IMR-90 (cell line): ENCODE data around the gene C3orf18. TPM values are rescaled to one million over a fixed set of nuclear protein-coding genes. Genes with fewer than 3 reads are reported as not detected.

ENCODE experiments used
- ATAC-seq: fragments of 200-7000 bp; cut with Tn5 transposase; 2 replicates; pipeline ENCODE4 v1.9.1; 2020; ENCODE audit warnings: low read depth, mild to moderate bottlenecking, moderate library complexity
- BruUV-seq: library from RNA; stranded (reverse); fragments of 400-500 nt; replicated peaks from 2 replicates; lab custom pipeline; 2021; lab: Mats Ljungman, UMichigan
- CTCF ChIA-PET: fragments of 300-600 bp; formaldehyde crosslinking; extraction: SDS; loops from one replicate; lab custom pipeline; 2021; ENCODE audit warnings: antibody characterized with exemption; lab: Yijun Ruan, JAX
- POLR2A ChIA-PET: fragments of 300-600 bp; sonication (Branson Sonifier 250); formaldehyde crosslinking; loops from one replicate; lab custom pipeline; 2022; ENCODE audit warnings: antibody characterized with exemption; ENCODE audit not compliant: unreplicated experiment; lab: Charles Lee
- DNase-seq: peaks from one replicate; pipeline ENCODE4 v3.0.0; 2013
- H2AFZ ChIP-seq: replicated peaks from 2 replicates; pipeline ENCODE3; 2013; ENCODE audit warnings: low read length, mild to moderate bottlenecking; ENCODE audit not compliant: poor library complexity
- H2AK5ac ChIP-seq: 2 replicates; pipeline ENCODE4 v1.6.1; 2013; ENCODE audit warnings: low read depth, low read length, inconsistent platforms
- H2AK9ac ChIP-seq: replicated peaks from 2 replicates; pipeline ENCODE3; 2013; ENCODE audit warnings: mild to moderate bottlenecking, low read depth, low read length, moderate library complexity; ENCODE audit not compliant: poor library complexity
- H2BK120ac ChIP-seq: 2 replicates; pipeline ENCODE4 v1.6.1; 2013; ENCODE audit warnings: low read depth, low read length, inconsistent platforms
- H2BK15ac ChIP-seq: 3 replicates; pipeline ENCODE4 v1.6.1; 2013; ENCODE audit warnings: low read depth, low read length, inconsistent platforms
- H2BK20ac ChIP-seq: 2 replicates; pipeline ENCODE4 v1.6.1; 2013; ENCODE audit warnings: low read depth, mild to moderate bottlenecking, inconsistent platforms, low read length, moderate library complexity
- H2BK5ac ChIP-seq: 2 replicates; pipeline ENCODE4 v1.6.1; 2013; ENCODE audit warnings: mild to moderate bottlenecking, low read depth, low read length, inconsistent platforms; ENCODE audit not compliant: poor library complexity, severe bottlenecking
- H3K14ac ChIP-seq: replicated peaks from 2 replicates; pipeline ENCODE4 v1.6.1; 2013; ENCODE audit warnings: low read depth, low read length, inconsistent platforms
- H3K18ac ChIP-seq: 2 replicates; pipeline ENCODE4 v1.6.1; 2013; ENCODE audit warnings: low read depth, low read length, control low read depth
- H3K23ac ChIP-seq: 2 replicates; pipeline ENCODE4 v1.6.1; 2013; ENCODE audit warnings: low read depth, low read length, inconsistent platforms
- H3K27ac ChIP-seq: 2 replicates; pipeline ENCODE4 v1.5.1; 2013; ENCODE audit warnings: mild to moderate bottlenecking, control low read depth, low read length; ENCODE audit not compliant: insufficient read depth
- H3K27me3 ChIP-seq: 2 replicates; pipeline ENCODE4 v1.6.1; 2013; ENCODE audit warnings: low read length; ENCODE audit not compliant: control insufficient read depth, insufficient read depth
- H3K36me3 ChIP-seq: 2 replicates; pipeline ENCODE4 v1.6.1; 2013; ENCODE audit warnings: low read length, mixed read lengths; ENCODE audit not compliant: control insufficient read depth, insufficient read depth
- H3K4ac ChIP-seq: 2 replicates; pipeline ENCODE4 v1.6.1; 2013; ENCODE audit warnings: low read depth, low read length, inconsistent platforms
- H3K4me1 ChIP-seq: 2 replicates; pipeline ENCODE4 v1.6.1; 2013; ENCODE audit warnings: low read length, mixed read lengths; ENCODE audit not compliant: control insufficient read depth, insufficient read depth
- H3K4me2 ChIP-seq: 2 replicates; pipeline ENCODE4 v1.6.1; 2013; ENCODE audit warnings: low read depth, mild to moderate bottlenecking, control low read depth, low read length, moderate library complexity
- H3K4me3 ChIP-seq: 2 replicates; pipeline ENCODE4 v1.5.1; 2013; ENCODE audit warnings: low read depth, mild to moderate bottlenecking, control low read depth, low read length, moderate library complexity; ENCODE audit not compliant: insufficient read depth
- H3K56ac ChIP-seq: 2 replicates; pipeline ENCODE4 v1.6.1; 2013; ENCODE audit warnings: low read length, inconsistent platforms; ENCODE audit not compliant: insufficient read depth; ENCODE audit errors: extremely low read depth
- H3K79me1 ChIP-seq, 2 experiments: 2 replicates each; pipeline ENCODE4 v1.6.1; 2013; ENCODE audit warnings: low read length in 2 of 2, inconsistent platforms in 1 of 2, low read depth in 1 of 2
- H3K9ac ChIP-seq: 2 replicates; pipeline ENCODE4 v1.6.1; 2013; ENCODE audit warnings: low read depth, low read length, control low read depth
- H3K9me1 ChIP-seq: 2 replicates; pipeline ENCODE4 v1.6.1; 2013; ENCODE audit warnings: low read length, inconsistent platforms; ENCODE audit not compliant: insufficient read depth
- H3K9me3 ChIP-seq: 2 replicates; pipeline ENCODE4 v1.6.1; 2013; ENCODE audit warnings: low read length; ENCODE audit not compliant: control insufficient read depth, insufficient read depth
- H4K20me1 ChIP-seq: 2 replicates; pipeline ENCODE4 v1.6.1; 2013; ENCODE audit warnings: low read length, inconsistent platforms; ENCODE audit not compliant: insufficient read depth
- H4K5ac ChIP-seq: 2 replicates; pipeline ENCODE4 v1.6.1; 2013; ENCODE audit warnings: mild to moderate bottlenecking, low read depth, low read length, control low read depth
- H4K8ac ChIP-seq, 2 experiments: 2 replicates each; pipeline ENCODE4 v1.6.1; 2013; ENCODE audit warnings: low read depth in 2 of 2, low read length in 2 of 2, control low read depth in 1 of 2, inconsistent platforms in 1 of 2
- H4K91ac ChIP-seq: 2 replicates; pipeline ENCODE4 v1.6.1; 2013; ENCODE audit warnings: low read depth, low read length, inconsistent platforms; ENCODE audit not compliant: insufficient read depth
- CHD1 ChIP-seq: IDR thresholded peaks from 2 replicates; pipeline ENCODE4 v1.6.1; 2012; ENCODE audit warnings: low read depth, low read length, improper control_type of control experiment
- CTCF ChIP-seq: conservative IDR thresholded peaks from 2 replicates; pipeline ENCODE4 v1.5.1; 2012; ENCODE audit warnings: mild to moderate bottlenecking, low read depth, low read length, improper control_type of control experiment
- ELK1 ChIP-seq: fragments of 150-350 bp; IDR thresholded peaks from 2 replicates; pipeline ENCODE4 v1.6.1; 2016; ENCODE audit warnings: low read depth, mild to moderate bottlenecking, low read length, moderate library complexity, borderline replicate concordance
- MAFK ChIP-seq: IDR thresholded peaks from 2 replicates; pipeline ENCODE4 v1.6.1; 2012; ENCODE audit warnings: low read depth, low read length, improper control_type of control experiment
- NFE2L2 ChIP-seq: fragments of 150-350 bp; IDR thresholded peaks from 2 replicates; pipeline ENCODE4 v1.6.1; 2016; ENCODE audit warnings: low read depth, mild to moderate bottlenecking, low read length
- RAD21 ChIP-seq: IDR thresholded peaks from 2 replicates; pipeline ENCODE4 v1.6.1; 2012; ENCODE audit warnings: low read length, improper control_type of control experiment
- RCOR1 ChIP-seq: IDR thresholded peaks from 2 replicates; pipeline ENCODE4 v1.6.1; 2012; ENCODE audit warnings: mild to moderate bottlenecking, low read length, improper control_type of control experiment; ENCODE audit not compliant: insufficient replicate concordance
- RFX5 ChIP-seq: IDR thresholded peaks from 2 replicates; pipeline ENCODE4 v1.8.0; 2012; ENCODE audit warnings: low read depth, mild to moderate bottlenecking, low read length, moderate library complexity
- WGBS, 2 experiments: methylation state at CpG; one replicate each; pipeline versions ENCODE4 v1.1.5 to v1.1.7; 2013; ENCODE audit warnings: missing lambda C conversion rate in 2 of 2; ENCODE audit not compliant: insufficient read length in 1 of 2; ENCODE audit errors: extremely low coverage in 2 of 2; 5-methylcytosine and 5-hydroxymethylcytosine counted together
- dilution Hi-C: fragments of 300-500 bp; cut with HindIII; formaldehyde crosslinking; loops from one replicate; pipeline ENCODE4 v1.14.3; 2018; ENCODE audit warnings: low sequenced_read_pairs; ENCODE audit not compliant: unreplicated experiment
- in situ Hi-C: fragments of 300-500 bp; cut with MboI; formaldehyde crosslinking; loops from 3 replicates; pipeline ENCODE4 v1.14.3; 2019; ENCODE audit warnings: low sequenced_read_pairs, inconsistent platforms, mixed read lengths
- intact Hi-C: fragments of 100-400 bp; cut with micrococcal nuclease; formaldehyde crosslinking; loops from 2 replicates; pipeline ENCODE4 v1.10.0; 2022
- polyA plus RNA-seq, 3 experiments: library from polyadenylated mRNA; depleted of rRNA; stranded (reverse); fragments of >200 nt; gene quantifications; 2 replicates each; pipeline ENCODE4 v1.2.3, GENCODE V29; 2012; ENCODE audit warnings: low replicate concordance in 1 of 3
- total RNA-seq: library from RNA; depleted of rRNA; stranded (reverse); fragments of >200 nt; gene quantifications from 2 replicates; pipeline ENCODE4 v1.2.3, GENCODE V29; 2012

C3orf18 gene
- total and polyA plus RNA-seq, 2 of the 4 experiments (the other 2 are of a cell fraction) = 6.8 to 10.6 TPM

GRCh38 chr3:50604628-50605588 is 37.4 kb upstream of the C3orf18 start:
- CTCF ChIA-PET = interaction anchor here (1.5 kb wide), 1 partner anchor 11 kb away, joined by 4 read pairs; no protein-coding TSS in a partner anchor
- Histone ChIP-seq H2BK15ac (no peak overlapping the region), H3K4me3 (no peak overlapping the region), H2AFZ (no peak overlapping the region), H2BK20ac (no peak overlapping the region), H2AK5ac (no peak overlapping the region), H2BK120ac (no peak overlapping the region), H4K5ac (no peak overlapping the region), H2BK5ac (no peak overlapping the region), H2AK9ac (no peak overlapping the region), H3K4me2 (no peak overlapping the region), H4K8ac (no peak overlapping the region), H3K9me1 (peaks cover 18% of the 10 kb centered on the region), H3K14ac (no peak overlapping the region), H3K9me3 (no peaks in the 10 kb centered on the region), H3K4ac (no peak overlapping the region), H3K27me3 (no peaks in the 10 kb centered on the region), H4K91ac (no peak overlapping the region), H3K23ac (no peak overlapping the region), H3K36me3 (peaks cover 28% of the 10 kb centered on the region; the same call in 1 of the 2 replicates), H4K20me1 (no peaks in the 10 kb centered on the region), H3K18ac (no peak overlapping the region), H3K9ac (no peak overlapping the region), H3K27ac (no peak overlapping the region), H3K4me1 (peaks cover 19% of the 10 kb centered on the region), H3K79me1 (peaks cover 0 to 4% of the 10 kb centered on the region in 2 experiments; a peak in 2 of 4 replicates), H3K56ac (no peak overlapping the region)
- intact Hi-C loops = no loop called here
- TF ChIP-seq CTCF (no peak), CHD1 (no peak), MAFK (no peak), NFE2L2 (no peak), RAD21 (no peak), RFX5 (no peak), RCOR1 (no peak), ELK1 (no peak)
- no peak for ATAC-seq
- no TSS peak for BruUV-seq
- in situ Hi-C loops = loop anchor here (25.0 kb wide), 1 partner anchor 1082 kb away; no protein-coding TSS in a partner anchor
- dilution Hi-C loops = no loop called here
- 83% methylated on average over 4 of the region's 14 CpGs; no CpG with 5 or more reads in 1 of the 2 experiments for WGBS, 2 experiments
- POLR2A ChIA-PET = no interaction called here
- DNase-seq = no peak
